HG02763 (cell line): ENCODE data around the gene OSBP2.
"Not testable (repeated sequence)": the region's sequence is repeated elsewhere in the genome, so short reads cannot be mapped to it uniquely, and the experiment has no call there.

Experiments used
- ATAC-seq: cut with Tn5 transposase; IDR thresholded peaks from one replicate; pipeline ENCODE4 v1.9.1; 2021; ENCODE audit warnings: mild to moderate bottlenecking, moderate library complexity; ENCODE audit not compliant: unreplicated experiment

The OSBP2 gene

GRCh38 chr22:30755759-30756124, 61.1 kb downstream of the OSBP2 start:
- ATAC-seq = no peak

DNA sequence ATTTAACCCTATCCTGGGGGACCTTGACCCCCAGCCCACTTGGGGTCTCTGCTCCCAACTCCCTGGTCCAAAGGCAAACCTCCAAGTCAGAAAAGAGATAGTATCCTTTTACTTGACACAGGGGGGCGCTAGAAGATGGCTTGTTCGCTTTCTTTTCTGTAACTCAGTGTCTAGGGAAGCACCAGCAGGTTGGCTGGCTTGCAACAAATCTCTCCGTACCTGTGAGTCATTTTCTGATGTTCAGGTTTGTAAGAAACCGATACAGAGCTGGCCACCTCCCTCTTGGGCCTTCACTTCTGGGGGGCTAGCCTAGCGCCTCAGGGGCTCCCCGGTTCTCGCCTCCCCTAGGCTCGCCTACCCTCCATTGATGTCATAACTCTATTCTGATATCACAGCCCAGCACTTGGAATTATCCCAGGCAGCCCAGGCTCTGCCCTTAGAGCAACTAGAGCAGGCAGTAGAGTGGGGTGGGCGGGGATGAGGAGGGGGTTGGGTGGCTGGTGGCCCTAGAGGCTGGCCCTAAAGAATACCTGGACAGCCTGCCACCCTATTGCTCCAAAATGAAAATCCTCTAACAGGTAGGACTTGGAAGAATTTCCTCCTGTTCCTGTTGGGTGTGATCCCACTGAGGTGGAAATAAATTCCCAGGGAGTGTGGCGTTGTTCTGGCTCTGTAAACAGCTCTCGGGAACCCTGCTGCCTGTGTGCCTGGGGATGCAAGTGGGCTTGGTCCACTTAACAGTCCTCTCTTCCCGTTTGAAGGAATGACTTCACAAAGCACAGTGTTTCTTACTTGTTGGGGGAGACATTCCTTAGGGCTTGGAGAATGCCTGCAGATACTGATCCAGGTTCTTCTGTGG, 69.4 kb downstream of the OSBP2 start:
- ATAC-seq = no peak

DNA sequence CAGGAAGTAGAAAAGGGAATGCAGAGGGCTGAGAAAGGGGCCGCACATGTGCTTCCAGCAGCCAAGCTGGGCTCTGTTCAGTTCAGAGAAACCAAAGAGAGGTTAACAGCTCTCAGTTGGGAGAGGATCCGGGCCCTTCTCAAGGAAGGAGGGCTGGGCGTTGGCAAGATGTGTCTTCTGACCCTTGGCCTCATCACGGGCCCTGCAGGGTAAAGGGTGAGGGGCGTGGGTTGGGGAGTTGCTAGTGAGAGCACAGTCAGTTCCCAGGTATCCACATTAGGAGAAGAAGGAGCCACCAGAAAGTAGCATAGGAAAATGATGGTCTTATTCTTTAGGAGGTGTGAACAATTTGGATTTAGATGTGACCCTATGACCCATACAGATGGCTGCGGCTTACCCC, 73.0 kb downstream of the OSBP2 start:
- ATAC-seq = no peak

DNA sequence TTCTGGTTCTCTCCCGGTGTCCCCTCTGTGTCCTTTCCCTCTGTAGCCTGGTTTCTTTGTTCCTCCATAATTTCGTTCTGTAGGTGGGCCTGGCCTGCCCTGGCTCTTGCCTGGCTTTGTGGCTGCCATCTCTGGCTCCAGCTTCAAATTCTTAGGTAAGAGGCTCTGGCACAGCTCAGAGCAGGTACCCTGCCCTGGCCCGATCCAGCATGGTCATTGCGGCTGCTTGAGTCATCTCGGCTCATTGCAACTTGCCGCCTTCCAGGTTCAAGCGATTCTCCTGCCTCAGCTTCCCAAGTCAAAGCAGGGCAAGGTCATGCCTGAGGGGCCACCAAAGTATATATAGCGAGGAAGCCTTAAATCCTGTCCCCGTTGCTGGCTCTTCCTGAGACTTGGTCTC, 76.0 kb downstream of the OSBP2 start:
- no peak for ATAC-seq

DNA sequence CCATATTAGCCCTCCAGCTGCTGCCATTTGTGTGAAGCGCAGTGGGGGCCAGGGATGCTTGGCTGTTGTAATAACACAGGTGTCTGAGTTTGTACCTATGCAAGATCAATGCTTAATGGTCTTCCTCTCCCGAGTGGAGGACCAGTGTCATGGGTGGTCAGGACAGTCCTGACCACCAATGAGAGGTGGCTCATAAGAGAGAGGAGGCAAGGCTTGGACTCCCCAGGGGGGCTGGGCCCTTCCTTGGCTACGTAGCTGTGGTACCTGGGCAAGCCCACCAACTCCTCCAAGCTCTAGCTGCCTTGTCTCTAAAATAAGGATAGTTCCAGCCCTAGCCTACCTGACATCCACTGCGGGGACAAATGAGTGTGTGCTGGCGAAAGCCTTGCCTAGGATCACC, 79.2 kb downstream of the OSBP2 start:
- no peak for ATAC-seq

DNA sequence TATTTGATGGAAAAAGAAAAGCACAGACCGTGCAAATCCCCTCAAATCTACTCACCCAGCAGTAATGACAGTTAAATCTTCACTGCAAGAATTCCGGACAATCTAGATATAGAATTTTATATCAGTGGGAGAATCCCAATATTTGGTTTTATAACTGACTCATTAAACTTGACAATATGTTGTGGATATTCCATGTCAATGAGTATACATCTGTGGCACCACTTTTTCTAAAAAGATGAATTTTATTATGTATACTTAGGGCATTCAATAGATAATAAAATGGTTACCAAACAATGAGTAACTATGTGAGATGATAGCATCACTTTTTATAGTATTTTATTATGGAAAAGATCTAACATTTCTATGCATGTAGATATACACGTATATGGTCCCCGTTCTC, 79.9 kb downstream of the OSBP2 start:
- no peak for ATAC-seq

GRCh38 chr22:30776476-30776875, 81.8 kb downstream of the OSBP2 start:
- ATAC-seq = no peak

GRCh38 chr22:30777146-30777545, 82.5 kb downstream of the OSBP2 start:
- not testable (repeated sequence) for ATAC-seq

DNA sequence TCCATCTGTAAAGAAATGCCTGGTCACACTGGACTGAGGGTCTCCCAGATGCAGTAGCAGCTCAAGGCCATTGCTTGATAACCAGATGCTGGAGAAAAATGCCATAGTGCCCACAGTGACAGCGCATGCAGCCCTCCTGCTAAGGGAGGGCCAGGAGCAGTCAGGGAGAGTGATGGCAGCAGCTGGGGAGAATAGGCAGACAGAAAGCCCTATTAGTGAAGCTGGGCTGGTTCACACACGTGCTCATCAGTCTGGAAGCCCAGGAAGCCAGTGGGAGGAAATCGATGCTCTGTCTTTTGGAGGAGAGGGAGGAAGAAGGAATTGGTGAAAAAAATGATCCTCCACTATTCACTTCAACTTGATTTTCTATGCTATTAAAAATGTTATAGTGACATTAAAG, 82.9 kb downstream of the OSBP2 start:
- ATAC-seq = no peak

DNA sequence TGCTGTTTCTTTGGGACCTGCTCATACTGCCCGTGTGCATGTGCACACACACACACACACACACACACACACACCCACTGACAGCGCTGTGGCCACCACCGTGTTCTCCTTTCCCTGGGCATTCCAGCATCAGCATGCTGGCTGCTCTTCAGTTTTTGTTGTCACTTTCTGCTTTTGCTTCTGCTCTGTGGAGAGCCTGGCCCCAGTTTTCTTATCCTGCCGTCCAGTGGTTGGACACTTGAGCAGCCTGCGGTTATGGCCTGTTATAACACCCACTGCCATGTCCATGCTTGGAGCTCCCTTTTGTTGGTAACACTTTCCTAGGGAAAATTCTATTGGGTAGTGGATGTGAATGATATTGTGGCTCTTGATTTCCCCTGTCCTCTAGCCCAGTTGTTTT, 83.6 kb downstream of the OSBP2 start:
- no peak for ATAC-seq

- ATAC-seq = no peak
These were observed 85.4 kb downstream of the OSBP2 start for GRCh38 chr22:30780026-30780425.

- ATAC-seq = no peak
These were observed 86.7 kb downstream of the OSBP2 start for GRCh38 chr22:30781271-30781875.

DNA sequence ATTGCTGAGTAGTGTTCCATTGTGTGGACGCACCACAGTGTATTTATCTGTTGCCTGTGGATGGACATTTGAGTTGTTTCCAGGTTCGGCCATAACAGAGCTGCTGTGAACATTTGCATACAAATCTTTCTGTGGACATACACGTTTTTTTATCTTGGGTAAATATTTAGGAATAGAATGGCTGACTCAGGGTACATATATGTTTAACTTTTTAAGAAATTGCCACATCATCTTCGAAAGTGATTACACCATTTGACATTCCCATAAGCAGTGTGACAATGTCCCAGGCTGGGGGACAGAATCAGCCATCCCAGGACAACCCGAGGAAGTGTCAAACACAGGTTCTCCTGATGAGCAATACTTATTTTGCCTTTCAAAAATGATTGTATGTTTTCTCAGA, 87.9 kb downstream of the OSBP2 start:
- ATAC-seq = no peak

DNA sequence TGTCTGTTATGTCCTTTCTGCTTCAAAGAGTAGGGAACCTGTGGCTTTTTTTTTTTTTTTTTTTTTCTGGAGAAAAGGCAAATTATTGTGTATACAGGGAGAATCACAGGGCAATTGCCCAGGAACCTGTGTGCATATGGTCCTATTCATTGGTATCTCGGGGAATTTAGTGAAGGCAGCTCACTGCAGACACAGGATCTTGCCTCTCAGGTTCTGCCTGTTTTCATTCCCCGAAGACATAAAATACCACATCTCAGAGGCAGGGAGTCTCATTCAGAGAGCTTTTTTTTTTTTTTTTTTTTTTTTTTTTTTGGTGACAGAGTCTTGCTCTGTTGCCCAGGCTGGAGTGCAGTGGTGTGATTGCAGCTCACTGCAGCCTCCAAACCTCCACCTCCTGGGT, 88.3 kb downstream of the OSBP2 start:
- no peak for ATAC-seq

GRCh38 chr22:30785527-30785926, 90.9 kb downstream of the OSBP2 start:
- no peak for ATAC-seq

DNA sequence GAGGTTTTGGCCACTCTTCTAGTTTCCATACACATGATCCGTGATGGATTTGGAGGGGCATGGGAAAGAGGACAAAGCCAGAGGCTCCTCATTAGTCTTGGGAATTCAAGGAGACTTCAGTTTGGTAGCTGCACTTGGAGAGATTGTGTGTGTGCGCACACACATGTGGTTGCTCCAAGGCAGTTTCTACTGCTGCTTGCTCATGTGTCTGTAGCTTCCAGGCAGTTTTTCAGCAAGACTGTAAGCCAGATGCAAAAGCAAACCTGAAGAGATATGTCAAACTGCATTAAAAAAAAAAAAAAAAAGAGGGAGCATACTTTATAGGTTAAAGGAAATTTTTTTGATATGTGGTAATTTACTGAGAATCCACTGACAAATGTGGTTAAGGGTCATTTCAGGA, 95.7 kb downstream of the OSBP2 start:
- ATAC-seq = no peak

GRCh38 chr22:30792456-30792855, 97.8 kb downstream of the OSBP2 start:
- no peak for ATAC-seq

DNA sequence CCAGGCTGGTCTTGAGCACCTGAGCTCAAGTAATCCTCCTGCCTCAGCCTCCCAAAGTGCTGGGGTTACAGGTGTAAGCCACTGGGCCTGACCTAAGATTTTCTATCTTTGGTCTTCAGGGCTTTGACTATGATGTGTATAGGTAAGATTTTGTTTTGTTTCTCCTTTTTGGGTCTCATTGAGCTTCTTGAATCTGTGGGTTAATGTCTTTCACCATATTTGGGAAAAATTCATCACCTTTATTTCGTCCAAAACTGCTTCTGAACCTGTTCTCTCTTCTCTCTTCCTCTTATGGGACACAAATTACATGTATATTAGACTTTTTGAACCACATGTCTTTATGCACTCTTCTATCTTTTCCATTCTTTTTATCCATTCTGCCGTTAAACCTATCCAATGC, 100.4 kb downstream of the OSBP2 start:
- no peak for ATAC-seq

DNA sequence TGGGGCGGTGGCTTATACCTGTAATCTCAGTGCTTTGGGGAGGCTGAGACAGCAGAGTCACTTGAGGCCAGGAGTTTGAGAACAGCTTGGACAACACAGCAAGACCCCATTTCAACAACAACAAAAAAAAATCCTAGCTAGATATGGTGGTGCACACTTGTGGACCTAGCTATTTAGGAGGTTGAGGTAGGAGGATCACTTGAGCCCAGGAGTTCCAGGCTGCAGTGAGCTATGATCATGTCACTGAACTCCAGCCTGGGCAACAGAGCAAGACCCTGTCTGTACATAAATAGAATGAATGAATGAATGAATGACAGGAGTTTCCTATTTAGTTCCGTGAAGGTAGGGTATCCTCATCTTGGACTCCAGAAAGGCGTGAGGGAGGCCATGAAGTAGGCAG, 107.0 kb downstream of the OSBP2 start:
- ATAC-seq = no peak

DNA sequence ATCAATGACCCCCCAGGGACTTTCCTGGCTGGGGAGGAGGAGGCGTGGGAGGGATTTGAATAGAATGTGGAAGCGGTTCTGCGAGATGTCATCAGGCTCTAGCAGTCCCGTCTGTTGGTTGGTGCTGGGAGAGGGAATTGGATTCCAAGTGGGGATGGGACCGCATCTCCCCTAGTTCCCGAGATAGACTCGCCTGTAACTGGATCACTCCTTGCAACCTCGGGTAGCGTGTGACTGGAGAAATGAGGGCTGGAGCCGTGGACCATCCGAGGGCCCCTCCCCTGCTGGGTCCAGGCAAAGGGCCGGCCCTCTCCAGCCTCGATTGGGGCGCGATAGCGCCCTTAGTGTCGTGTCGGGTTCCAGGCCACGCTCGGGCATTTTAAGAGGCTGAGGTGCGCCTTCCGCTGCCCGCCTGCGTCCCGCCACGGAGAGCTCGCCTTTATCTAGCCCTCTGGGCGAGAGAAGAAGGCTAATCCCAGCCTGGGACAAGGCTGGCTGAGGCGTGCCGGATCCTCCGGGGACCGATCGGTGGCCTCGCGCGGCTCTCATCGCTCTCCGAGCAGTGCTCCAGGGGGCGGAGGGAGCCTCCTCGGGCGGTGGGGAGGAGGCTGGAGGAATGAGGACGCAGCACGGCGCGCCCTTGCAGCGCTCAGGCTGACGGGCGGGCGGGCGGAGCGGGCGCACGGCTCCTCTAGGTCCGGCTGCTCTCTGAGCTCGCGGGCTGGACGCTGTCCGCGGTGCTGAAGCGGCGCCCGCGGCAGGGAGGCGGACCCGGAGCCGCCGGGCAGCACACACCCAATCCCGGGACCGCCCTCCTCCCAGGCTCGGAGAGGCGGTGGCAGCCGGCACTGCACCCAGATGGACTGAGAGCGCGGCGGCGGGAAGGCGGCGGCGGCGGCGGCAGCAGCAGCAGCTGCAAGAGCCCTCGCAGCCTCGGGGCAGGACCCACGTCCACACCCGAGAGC, 107.8 kb downstream of the OSBP2 start:
- ATAC-seq = no peak

DNA sequence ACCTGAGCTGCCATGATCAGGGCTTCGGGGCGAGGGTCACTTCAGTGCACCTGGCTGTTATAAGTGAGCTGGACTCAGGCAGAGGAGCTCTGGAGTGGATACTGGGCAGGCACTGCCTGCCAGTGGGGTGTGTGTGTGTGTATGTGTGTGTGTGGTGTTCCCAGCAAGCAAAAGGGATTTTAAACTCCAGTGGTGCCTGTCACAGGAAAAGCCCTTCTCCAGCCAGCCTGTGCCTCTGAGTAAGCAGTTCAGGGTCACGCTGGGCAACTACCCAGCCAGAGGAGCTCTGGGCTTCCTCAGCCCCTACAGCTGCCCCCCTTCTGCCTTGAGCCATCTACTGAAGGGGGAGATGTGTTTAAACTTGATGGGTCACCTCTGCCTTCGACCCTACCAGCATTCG, 109.0 kb downstream of the OSBP2 start:
- no peak for ATAC-seq

DNA sequence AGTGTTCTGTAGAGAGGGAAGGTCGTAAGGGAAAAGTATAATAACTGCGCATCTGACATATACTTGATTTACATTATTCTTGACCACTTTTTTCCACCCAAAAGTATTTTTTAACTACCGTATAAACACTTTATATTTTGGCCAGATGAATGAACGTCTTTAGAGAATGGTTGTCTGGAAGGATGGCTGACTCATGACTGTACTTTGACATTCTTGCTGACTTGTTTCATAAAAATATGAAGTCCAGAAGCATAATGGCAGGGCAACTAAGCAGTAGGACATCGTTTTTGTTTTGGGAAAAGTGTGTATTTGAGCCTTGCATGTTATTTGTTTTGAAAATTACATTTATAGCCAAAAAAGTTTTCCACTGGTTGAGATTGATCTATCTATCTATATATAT, 110.0 kb downstream of the OSBP2 start:
- no peak for ATAC-seq
